GM23338 (cell line): ENCODE measurements around the gene DACH1.

ENCODE experiments used
- CREB1 ChIP-seq: fragments of 250-450 bp; sonication (Bioruptor Pico); IDR thresholded peaks from 2 replicates; pipeline ENCODE4 v1.5.0; 2020; ENCODE audit warnings: low read depth, mild to moderate bottlenecking, moderate library complexity
- POLR2AphosphoS5 ChIP-seq: IDR thresholded peaks from 2 replicates; pipeline ENCODE4 v1.6.1; 2016; ENCODE audit warnings: antibody characterized with exemption, low read depth
- TF ChIP-seq, protein P1 (sequence below): IDR thresholded peaks from one replicate; pipeline ENCODE4 v1.6.1; 2018; ENCODE audit warnings: antibody characterized with exemption; ENCODE audit not compliant: unreplicated experiment
- TF ChIP-seq, protein P2 (sequence below), 2 experiments: fragments of 200-600 bp in 1 of 2; sonication (generic) in 1 of 2; conservative IDR thresholded peaks; 2 replicates each; pipeline versions ENCODE4 v1.5.1 to v1.6.1; 2016 to 2017; ENCODE audit warnings: antibody characterized with exemption in 2 of 2, low read depth in 2 of 2, mild to moderate bottlenecking in 2 of 2, moderate library complexity in 1 of 2

- TF ChIP-seq POLR2AphosphoS5 (no peak), CREB1 (no peak)
- TF ChIP-seq, protein P1, sequence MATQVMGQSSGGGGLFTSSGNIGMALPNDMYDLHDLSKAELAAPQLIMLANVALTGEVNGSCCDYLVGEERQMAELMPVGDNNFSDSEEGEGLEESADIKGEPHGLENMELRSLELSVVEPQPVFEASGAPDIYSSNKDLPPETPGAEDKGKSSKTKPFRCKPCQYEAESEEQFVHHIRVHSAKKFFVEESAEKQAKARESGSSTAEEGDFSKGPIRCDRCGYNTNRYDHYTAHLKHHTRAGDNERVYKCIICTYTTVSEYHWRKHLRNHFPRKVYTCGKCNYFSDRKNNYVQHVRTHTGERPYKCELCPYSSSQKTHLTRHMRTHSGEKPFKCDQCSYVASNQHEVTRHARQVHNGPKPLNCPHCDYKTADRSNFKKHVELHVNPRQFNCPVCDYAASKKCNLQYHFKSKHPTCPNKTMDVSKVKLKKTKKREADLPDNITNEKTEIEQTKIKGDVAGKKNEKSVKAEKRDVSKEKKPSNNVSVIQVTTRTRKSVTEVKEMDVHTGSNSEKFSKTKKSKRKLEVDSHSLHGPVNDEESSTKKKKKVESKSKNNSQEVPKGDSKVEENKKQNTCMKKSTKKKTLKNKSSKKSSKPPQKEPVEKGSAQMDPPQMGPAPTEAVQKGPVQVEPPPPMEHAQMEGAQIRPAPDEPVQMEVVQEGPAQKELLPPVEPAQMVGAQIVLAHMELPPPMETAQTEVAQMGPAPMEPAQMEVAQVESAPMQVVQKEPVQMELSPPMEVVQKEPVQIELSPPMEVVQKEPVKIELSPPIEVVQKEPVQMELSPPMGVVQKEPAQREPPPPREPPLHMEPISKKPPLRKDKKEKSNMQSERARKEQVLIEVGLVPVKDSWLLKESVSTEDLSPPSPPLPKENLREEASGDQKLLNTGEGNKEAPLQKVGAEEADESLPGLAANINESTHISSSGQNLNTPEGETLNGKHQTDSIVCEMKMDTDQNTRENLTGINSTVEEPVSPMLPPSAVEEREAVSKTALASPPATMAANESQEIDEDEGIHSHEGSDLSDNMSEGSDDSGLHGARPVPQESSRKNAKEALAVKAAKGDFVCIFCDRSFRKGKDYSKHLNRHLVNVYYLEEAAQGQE: no peak
- TF ChIP-seq, protein P2, sequence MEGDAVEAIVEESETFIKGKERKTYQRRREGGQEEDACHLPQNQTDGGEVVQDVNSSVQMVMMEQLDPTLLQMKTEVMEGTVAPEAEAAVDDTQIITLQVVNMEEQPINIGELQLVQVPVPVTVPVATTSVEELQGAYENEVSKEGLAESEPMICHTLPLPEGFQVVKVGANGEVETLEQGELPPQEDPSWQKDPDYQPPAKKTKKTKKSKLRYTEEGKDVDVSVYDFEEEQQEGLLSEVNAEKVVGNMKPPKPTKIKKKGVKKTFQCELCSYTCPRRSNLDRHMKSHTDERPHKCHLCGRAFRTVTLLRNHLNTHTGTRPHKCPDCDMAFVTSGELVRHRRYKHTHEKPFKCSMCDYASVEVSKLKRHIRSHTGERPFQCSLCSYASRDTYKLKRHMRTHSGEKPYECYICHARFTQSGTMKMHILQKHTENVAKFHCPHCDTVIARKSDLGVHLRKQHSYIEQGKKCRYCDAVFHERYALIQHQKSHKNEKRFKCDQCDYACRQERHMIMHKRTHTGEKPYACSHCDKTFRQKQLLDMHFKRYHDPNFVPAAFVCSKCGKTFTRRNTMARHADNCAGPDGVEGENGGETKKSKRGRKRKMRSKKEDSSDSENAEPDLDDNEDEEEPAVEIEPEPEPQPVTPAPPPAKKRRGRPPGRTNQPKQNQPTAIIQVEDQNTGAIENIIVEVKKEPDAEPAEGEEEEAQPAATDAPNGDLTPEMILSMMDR (conservative IDR thresholded peaks at IDR 0.05; ENCODE audit: low read depth in 2 of 2): no peak
Observed at GRCh38 chr13:71864986-71865873, 1.8 kb downstream of the DACH1 start.
